ENCODE measurements around the gene FAM210B. TPM values are rescaled to one million over a fixed set of nuclear protein-coding genes. Genes with fewer than 3 reads are reported as not detected.

FAM210B gene
- total RNA-seq, 1 donor from 2014 or later, result 52.7 TPM

- no peak for DNase-seq
- intact Hi-C loops (cut with micrococcal nuclease), result no loop called here
- H3K36me3 ChIP-seq, result no peaks in the 10 kb centered on the region
- H3K4me3 ChIP-seq, result no peak overlapping the region
- no peak overlapping the region for H3K27ac ChIP-seq (replicated peaks)
- H3K9me3 ChIP-seq (replicated peaks), result no peaks in the 10 kb centered on the region
- peaks cover 11% of the 10 kb centered on the region for H3K4me1 ChIP-seq
- no peaks in the 10 kb centered on the region for H3K27me3 ChIP-seq (ENCODE audit: low read depth)
- TF ChIP-seq, protein P1, sequence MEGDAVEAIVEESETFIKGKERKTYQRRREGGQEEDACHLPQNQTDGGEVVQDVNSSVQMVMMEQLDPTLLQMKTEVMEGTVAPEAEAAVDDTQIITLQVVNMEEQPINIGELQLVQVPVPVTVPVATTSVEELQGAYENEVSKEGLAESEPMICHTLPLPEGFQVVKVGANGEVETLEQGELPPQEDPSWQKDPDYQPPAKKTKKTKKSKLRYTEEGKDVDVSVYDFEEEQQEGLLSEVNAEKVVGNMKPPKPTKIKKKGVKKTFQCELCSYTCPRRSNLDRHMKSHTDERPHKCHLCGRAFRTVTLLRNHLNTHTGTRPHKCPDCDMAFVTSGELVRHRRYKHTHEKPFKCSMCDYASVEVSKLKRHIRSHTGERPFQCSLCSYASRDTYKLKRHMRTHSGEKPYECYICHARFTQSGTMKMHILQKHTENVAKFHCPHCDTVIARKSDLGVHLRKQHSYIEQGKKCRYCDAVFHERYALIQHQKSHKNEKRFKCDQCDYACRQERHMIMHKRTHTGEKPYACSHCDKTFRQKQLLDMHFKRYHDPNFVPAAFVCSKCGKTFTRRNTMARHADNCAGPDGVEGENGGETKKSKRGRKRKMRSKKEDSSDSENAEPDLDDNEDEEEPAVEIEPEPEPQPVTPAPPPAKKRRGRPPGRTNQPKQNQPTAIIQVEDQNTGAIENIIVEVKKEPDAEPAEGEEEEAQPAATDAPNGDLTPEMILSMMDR (IDR thresholded peaks at IDR 0.05; ENCODE audit: borderline replicate concordance), result no peak
Measured at GRCh38 chr20:56380375-56380774, 21.6 kb downstream of the FAM210B start.

DNA sequence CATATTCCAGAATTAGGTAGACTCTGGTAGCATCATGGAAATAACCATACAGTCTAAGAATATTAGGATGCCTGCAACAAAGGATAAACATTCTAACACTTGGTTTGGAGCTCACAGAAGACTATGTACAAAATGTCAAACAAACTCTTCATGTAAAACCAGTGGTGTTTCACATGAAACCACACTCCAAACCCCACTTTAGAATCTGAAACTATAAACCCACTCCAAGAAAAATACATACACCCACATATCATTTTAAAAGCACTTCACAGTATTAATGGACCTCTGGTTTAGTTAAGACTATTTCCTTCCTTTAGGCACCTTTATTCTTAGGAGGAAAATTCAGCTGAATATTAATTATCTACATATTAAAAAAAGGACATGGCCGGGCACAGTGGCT lies 22.7 kb downstream of the FAM210B start:
- intact Hi-C loops (cut with micrococcal nuclease), result no loop called here

GRCh38 chr20:56382696-56383095 lies 23.9 kb downstream of the FAM210B start:
- H3K36me3 ChIP-seq, result no peaks in the 10 kb centered on the region
- no peaks in the 10 kb centered on the region for H3K9me3 ChIP-seq (replicated peaks)
- no peak overlapping the region for H3K27ac ChIP-seq (replicated peaks)
- H3K4me3 ChIP-seq, result no peak overlapping the region
- no peaks in the 10 kb centered on the region for H3K27me3 ChIP-seq (ENCODE audit: low read depth)
- no peak for DNase-seq
- intact Hi-C loops (cut with micrococcal nuclease), result no loop called here
- TF ChIP-seq, protein P1 (IDR thresholded peaks at IDR 0.05; ENCODE audit: borderline replicate concordance), result no peak
- peaks cover 11% of the 10 kb centered on the region for H3K4me1 ChIP-seq

More for the DNA sequence above, 22.7 kb downstream of the FAM210B start:
- no peak for DNase-seq
- Histone ChIP-seq H3K27ac (replicated peaks) (no peak overlapping the region), H3K27me3 (ENCODE audit: low read depth) (no peaks in the 10 kb centered on the region), H3K4me1 (peaks cover 11% of the 10 kb centered on the region), H3K9me3 (replicated peaks) (no peaks in the 10 kb centered on the region), H3K4me3 (no peak overlapping the region), H3K36me3 (no peaks in the 10 kb centered on the region)
- TF ChIP-seq, protein P1 (IDR thresholded peaks at IDR 0.05; ENCODE audit: borderline replicate concordance), result no peak

GRCh38 chr20:56383334-56383733 lies 24.6 kb downstream of the FAM210B start:
- Histone ChIP-seq H3K4me3 (no peak overlapping the region), H3K9me3 (replicated peaks) (no peaks in the 10 kb centered on the region), H3K4me1 (peaks cover 11% of the 10 kb centered on the region), H3K36me3 (no peaks in the 10 kb centered on the region), H3K27me3 (ENCODE audit: low read depth) (no peaks in the 10 kb centered on the region), H3K27ac (replicated peaks) (no peak overlapping the region)
- no peak for DNase-seq
- intact Hi-C loops (cut with micrococcal nuclease), result no loop called here
- TF ChIP-seq, protein P1 (IDR thresholded peaks at IDR 0.05; ENCODE audit: borderline replicate concordance), result no peak

DNA sequence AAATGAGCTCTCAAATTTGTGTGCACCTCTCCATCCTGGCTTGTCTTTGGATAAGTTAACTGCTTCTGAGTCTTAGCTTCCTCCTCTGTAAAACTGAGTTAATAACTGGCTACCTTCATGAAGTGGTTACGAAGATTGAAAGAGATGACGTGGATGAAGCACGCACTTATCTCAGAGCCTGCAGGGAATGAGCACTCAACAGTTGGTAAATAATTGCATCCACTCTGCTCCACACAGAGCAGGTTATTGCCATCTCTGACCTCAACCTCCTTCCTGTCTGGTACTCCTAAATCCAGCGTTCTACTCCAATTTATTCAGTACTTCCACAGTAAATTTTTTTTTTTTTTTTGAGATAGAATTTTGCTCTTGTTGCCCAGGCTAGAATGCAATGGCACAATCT lies 26.4 kb downstream of the FAM210B start:
- no peaks in the 10 kb centered on the region for H3K36me3 ChIP-seq
- no peak for DNase-seq
- H3K27me3 ChIP-seq (ENCODE audit: low read depth), result no peaks in the 10 kb centered on the region
- no peak overlapping the region for H3K27ac ChIP-seq (replicated peaks)
- intact Hi-C loops (cut with micrococcal nuclease), result no loop called here
- H3K9me3 ChIP-seq (replicated peaks), result no peaks in the 10 kb centered on the region
- H3K4me3 ChIP-seq, result no peak overlapping the region
- H3K4me1 ChIP-seq, result peaks cover 10% of the 10 kb centered on the region
- TF ChIP-seq, protein P1 (IDR thresholded peaks at IDR 0.05; ENCODE audit: borderline replicate concordance), result no peak

DNA sequence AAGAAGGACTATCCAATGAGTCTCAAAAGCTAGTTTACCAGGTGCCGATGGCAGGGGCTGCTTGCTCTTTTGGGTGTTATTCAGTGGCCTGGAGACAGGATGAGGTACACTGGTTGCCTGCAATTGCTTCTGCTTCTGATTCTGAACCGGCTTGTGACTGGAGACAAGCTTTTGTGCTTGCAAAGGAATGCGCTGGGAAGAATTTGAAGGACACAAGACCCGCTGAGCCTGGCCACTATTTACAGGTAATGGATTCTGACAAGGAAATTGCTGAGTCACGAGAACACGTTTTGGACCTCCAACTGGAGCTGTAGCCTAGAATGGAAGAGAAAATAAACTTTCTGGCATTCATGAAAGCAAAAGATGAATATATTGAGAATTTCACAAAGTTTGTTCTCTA lies 27.4 kb downstream of the FAM210B start:
- TF ChIP-seq, protein P1 (IDR thresholded peaks at IDR 0.05; ENCODE audit: borderline replicate concordance), result no peak
- Histone ChIP-seq H3K36me3 (no peaks in the 10 kb centered on the region), H3K9me3 (replicated peaks) (no peaks in the 10 kb centered on the region), H3K27ac (replicated peaks) (no peak overlapping the region), H3K4me3 (no peak overlapping the region), H3K4me1 (peaks cover 12% of the 10 kb centered on the region), H3K27me3 (ENCODE audit: low read depth) (no peaks in the 10 kb centered on the region)
- intact Hi-C loops (cut with micrococcal nuclease), result no loop called here
- DNase-seq, result no peak
